ENCODE data around the gene SPAG6. TPM values are rescaled to one million over a fixed set of nuclear protein-coding genes. Genes with fewer than 3 reads are reported as not detected.

SPAG6 gene
- total and polyA plus RNA-seq, 2 of the 4 experiments (the other 2 are of a cell fraction), result not detected

DNA sequence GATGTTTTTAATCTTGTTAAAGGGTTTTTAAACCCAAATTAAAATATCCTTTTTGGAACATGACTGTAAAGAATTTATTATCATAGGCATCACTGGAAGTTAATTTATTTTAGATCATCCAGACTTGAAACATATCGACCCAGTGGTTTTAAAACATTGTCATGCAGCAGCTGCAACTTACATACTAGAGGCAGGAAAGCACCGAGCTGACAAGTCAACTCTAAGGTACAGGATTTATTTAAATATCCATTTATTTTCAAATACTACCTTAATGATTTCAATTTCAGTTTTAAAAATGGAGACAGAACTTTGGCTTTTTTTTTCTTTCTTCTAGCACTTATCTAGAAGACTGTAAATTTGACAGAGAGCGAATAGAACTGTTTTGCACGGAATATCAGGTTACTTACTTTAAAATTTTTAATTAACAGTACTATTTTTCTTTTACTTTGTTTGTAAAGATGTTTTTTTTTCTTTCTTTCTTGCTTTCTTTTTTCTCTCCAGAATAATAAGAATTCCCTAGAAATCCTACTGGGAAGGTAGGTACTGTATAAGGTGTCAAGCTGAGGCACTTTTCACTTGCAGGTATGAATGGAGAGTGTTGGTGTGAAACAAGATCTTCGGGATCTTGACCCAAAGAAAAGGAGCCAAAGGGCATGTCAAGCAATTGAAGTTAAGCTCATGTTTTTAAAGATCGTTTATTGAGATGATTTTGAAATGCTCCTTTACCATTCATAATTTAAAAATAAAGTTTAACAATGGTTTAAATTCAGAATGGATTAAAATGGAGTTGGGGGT, 27.3 kb upstream of the SPAG6 start:
- Histone ChIP-seq H3K4me2 (ENCODE audit: low read depth, low read length) (no peak overlapping the region), H2BK15ac (ENCODE audit: low read depth, low read length) (no peak overlapping the region), H2BK120ac (ENCODE audit: low read depth, low read length) (no peak overlapping the region), H3K56ac (ENCODE audit: extremely low read depth, insufficient read depth, low read length) (no peak overlapping the region), H3K9me3 (ENCODE audit: control insufficient read depth, insufficient read depth, low read length) (0 out of 2 replicates have a peak, but pooled peaks cover 3% of the 10 kb centered on the region), H2AK9ac (replicated peaks; ENCODE audit: low read depth, low read length, poor library complexity) (no peak overlapping the region), H2BK5ac (ENCODE audit: low read depth, low read length, poor library complexity, severe bottlenecking) (no peak overlapping the region), H3K18ac (ENCODE audit: low read depth, low read length) (no peak overlapping the region), H4K8ac (ENCODE audit: low read depth in 2 of 2, low read length in 2 of 2) (no peak overlapping the region), H4K20me1 (ENCODE audit: insufficient read depth, low read length) (peaks cover 9% of the 10 kb centered on the region; the same call in 1 of the 2 replicates), H3K79me1 (ENCODE audit: low read depth in 1 of 2, low read length in 2 of 2) (peaks cover 5 to 17% of the 10 kb centered on the region in 2 experiments), H3K9me1 (ENCODE audit: insufficient read depth, low read length) (no peaks in the 10 kb centered on the region; the same call in 1 of the 2 replicates), H4K91ac (ENCODE audit: insufficient read depth, low read depth, low read length) (no peak overlapping the region), H2BK20ac (ENCODE audit: low read depth, low read length) (no peak overlapping the region), H3K4me1 (ENCODE audit: control insufficient read depth, insufficient read depth, low read length) (no peaks in the 10 kb centered on the region), H3K27ac (ENCODE audit: insufficient read depth, low read length) (no peak overlapping the region), H3K27me3 (ENCODE audit: control insufficient read depth, insufficient read depth, low read length) (peaks cover 13% of the 10 kb centered on the region), H3K9ac (ENCODE audit: low read depth, low read length) (no peak overlapping the region), H3K4ac (ENCODE audit: low read depth, low read length) (no peak overlapping the region), H3K14ac (replicated peaks; ENCODE audit: low read depth, low read length) (no peak overlapping the region), H3K23ac (ENCODE audit: low read depth, low read length) (peak overlapping the region; percentile 59; the same call in 1 of the 2 replicates), H2AK5ac (ENCODE audit: low read depth, low read length) (no peak overlapping the region), H2AFZ (replicated peaks; ENCODE audit: low read length, poor library complexity) (no peak overlapping the region), H4K5ac (ENCODE audit: low read depth, low read length) (no peak overlapping the region), H3K4me3 (ENCODE audit: insufficient read depth, low read depth, low read length) (no peak overlapping the region), H3K36me3 (ENCODE audit: control insufficient read depth, insufficient read depth, low read length) (no peaks in the 10 kb centered on the region)
- in situ Hi-C loops (cut with MboI; ENCODE audit: low sequenced_read_pairs) (loop anchor here (10.0 to 25.0 kb wide), 3 partner anchors 313 to 806 kb away; partner anchors contain the start of gene DNAJC1), intact Hi-C loops (cut with micrococcal nuclease) (loop anchor here (2.0 to 5.0 kb wide), 3 partner anchors 315 to 821 kb away; partner anchors contain the start of genes DNAJC1 and PIP4K2A), dilution Hi-C loops (cut with HindIII; ENCODE audit: low sequenced_read_pairs, unreplicated experiment) (no loop called here)
- TF ChIP-seq RCOR1 (IDR thresholded peaks at IDR 0.05; ENCODE audit: insufficient replicate concordance, low read length) (no peak), BHLHE40 (IDR thresholded peaks at IDR 0.05; ENCODE audit: low read depth, low read length) (no peak), RFX5 (IDR thresholded peaks at IDR 0.05; ENCODE audit: low read depth, low read length) (no peak), ELK1 (IDR thresholded peaks at IDR 0.05; ENCODE audit: borderline replicate concordance, low read depth, low read length) (no peak), MXI1 (IDR thresholded peaks at IDR 0.05; ENCODE audit: borderline replicate concordance, low read depth, low read length) (no peak)
- ATAC-seq (ENCODE audit: low read depth) (no peak), DNase-seq (no peak)
- CTCF ChIA-PET, result no interaction called here
- no TSS peak for BruUV-seq (replicated peaks)
- WGBS, 2 experiments (ENCODE audit: extremely low coverage in 2 of 2, insufficient read length in 1 of 2), result 100% methylated on average over 1 of the region's 6 CpGs; no CpG with 5 or more reads in 1 of the 2 experiments
- POLR2A ChIA-PET (ENCODE audit: unreplicated experiment), result no interaction called here
